Measurements from ENCODE around the gene PMAIP1.
A peak's percentile ranks its signal among the peaks of the same experiment; 100 is the strongest.

Gene PMAIP1

DNA sequence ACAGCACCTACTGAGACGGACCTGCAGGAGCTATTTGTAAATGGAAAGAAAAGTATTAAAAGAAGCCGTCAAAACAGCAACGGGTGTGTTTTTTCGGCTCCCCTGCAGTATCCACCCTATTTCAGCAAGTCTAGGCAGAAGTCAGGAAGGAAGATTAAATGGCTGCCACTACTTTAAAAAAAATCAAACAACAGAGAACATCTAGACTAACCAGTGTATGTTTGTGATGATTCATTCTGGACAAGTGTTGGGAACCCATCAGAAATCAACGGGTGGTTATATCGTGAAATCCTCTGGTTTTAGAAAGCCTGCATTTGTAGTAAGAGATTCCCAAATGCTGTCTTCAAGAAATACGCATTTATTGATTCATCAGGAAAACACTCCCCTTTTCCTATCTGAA lies 9.0 kb downstream of the PMAIP1 start:
- peaks cover 28% of the 10 kb centered on the region for H3K4me1 Mint-ChIP-seq
- H3K4me3 Mint-ChIP-seq = no peak overlapping the region
- no peaks in the 10 kb centered on the region for H3K27me3 Mint-ChIP-seq
- DNase-seq (ENCODE audit: low spot score in 2 of 2) (no peak), ATAC-seq (replicated peaks; ENCODE audit: extremely low read depth, poor library complexity, severe bottlenecking) (no peak)
- peaks cover 12% of the 10 kb centered on the region for H3K36me3 Mint-ChIP-seq (ENCODE audit: insufficient read depth)
- H3K9me3 Mint-ChIP-seq = no peaks in the 10 kb centered on the region
- H3K27ac Mint-ChIP-seq (ENCODE audit: low read depth) = no peak overlapping the region

DNA sequence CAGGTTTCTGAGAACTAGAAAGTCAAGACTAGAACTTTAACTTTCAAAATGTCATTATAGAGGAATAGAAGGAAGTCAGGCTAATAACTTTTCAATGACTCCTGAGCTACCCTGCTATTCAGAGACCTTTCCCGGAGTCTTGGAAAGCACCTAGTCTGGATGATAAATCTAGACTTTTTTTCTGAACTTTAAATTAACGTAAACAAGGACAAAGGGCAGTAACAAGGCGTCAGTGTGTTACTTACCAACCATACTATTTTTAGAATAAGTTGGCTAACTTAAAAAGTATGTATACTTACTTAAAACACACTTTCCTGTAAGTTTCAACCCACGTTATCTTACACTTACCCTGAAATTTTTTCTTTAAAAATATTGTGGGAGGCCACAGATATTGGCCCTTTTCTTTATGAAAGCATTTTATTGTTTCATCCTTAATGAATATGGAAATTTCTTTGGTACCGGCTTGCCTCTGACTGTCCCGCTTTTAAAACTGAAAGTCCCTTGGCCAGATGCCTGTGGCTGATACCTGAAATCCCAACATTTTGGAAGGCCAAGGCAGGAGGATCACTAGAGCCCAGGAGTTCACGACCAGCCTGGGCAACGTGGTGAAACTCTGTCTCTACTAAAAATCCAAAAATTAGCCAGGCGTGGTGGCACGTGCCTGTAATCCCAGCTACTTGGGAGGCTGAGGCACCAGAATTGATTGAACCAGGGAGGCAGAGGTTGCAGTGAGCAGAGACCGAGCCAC lies 9.7 kb downstream of the PMAIP1 start:
- H3K36me3 Mint-ChIP-seq (ENCODE audit: insufficient read depth) = peaks cover 8% of the 10 kb centered on the region
- H3K4me3 Mint-ChIP-seq = no peak overlapping the region
- no peak overlapping the region for H3K27ac Mint-ChIP-seq (ENCODE audit: low read depth)
- no peak for ATAC-seq (replicated peaks; ENCODE audit: extremely low read depth, poor library complexity, severe bottlenecking)
- H3K4me1 Mint-ChIP-seq = peaks cover 23% of the 10 kb centered on the region
- DNase-seq (ENCODE audit: low spot score in 2 of 2) = no peak
- no peaks in the 10 kb centered on the region for H3K9me3 Mint-ChIP-seq
- H3K27me3 Mint-ChIP-seq = no peaks in the 10 kb centered on the region

DNA sequence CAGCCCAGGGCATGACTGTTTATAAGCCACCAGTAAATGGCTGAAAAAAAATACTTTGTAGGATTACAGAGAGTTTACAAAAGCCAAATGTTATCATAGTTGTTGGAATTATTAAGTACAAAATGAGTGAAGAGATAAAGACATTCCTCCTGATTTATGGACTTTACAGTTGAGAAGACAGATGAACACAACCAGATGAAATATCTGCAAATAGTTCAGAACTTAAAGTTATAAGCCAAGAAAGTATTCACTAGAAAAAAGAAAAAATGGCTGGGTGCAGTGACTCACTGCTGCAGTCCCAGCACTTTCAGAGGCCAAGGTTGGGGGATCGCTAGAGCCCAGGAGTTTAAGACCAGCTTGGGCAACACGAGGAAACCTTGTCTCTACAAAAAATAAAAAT lies 11.2 kb downstream of the PMAIP1 start:
- H3K36me3 Mint-ChIP-seq (ENCODE audit: insufficient read depth) = no peaks in the 10 kb centered on the region
- H3K4me3 Mint-ChIP-seq = no peak overlapping the region
- no peaks in the 10 kb centered on the region for H3K27me3 Mint-ChIP-seq
- no peaks in the 10 kb centered on the region for H3K9me3 Mint-ChIP-seq
- H3K27ac Mint-ChIP-seq (ENCODE audit: low read depth) = no peak overlapping the region
- ATAC-seq (replicated peaks; ENCODE audit: extremely low read depth, poor library complexity, severe bottlenecking) (no peak), DNase-seq (ENCODE audit: low spot score in 2 of 2) (no peak)
- H3K4me1 Mint-ChIP-seq = peaks cover 9% of the 10 kb centered on the region

DNA sequence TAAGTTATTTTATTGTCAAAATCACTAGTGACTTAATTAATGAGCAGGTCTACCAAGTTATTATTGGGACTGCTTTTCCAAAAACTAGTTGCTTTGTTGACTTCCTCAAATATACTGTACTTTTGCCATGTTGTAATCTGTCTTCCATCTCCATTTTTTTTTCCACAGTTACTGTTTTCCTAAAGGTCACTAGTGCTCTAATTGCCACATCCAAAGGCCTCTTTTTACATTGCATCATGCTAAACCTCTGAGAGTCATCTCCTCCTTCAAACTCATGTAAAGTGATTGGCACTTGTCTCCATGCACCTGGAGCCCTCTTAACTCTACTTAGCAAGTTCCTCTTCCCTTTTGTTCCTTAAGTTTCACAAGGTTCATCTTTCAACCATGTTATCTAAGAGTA lies 11.8 kb downstream of the PMAIP1 start:
- Mint-ChIP-seq H3K27me3 (no peaks in the 10 kb centered on the region), H3K36me3 (ENCODE audit: insufficient read depth) (no peaks in the 10 kb centered on the region), H3K27ac (ENCODE audit: low read depth) (no peak overlapping the region), H3K4me3 (no peak overlapping the region), H3K4me1 (peaks cover 5% of the 10 kb centered on the region), H3K9me3 (no peaks in the 10 kb centered on the region)
- no peak for ATAC-seq (replicated peaks; ENCODE audit: extremely low read depth, poor library complexity, severe bottlenecking)
- no peak for DNase-seq (ENCODE audit: low spot score in 2 of 2)

DNA sequence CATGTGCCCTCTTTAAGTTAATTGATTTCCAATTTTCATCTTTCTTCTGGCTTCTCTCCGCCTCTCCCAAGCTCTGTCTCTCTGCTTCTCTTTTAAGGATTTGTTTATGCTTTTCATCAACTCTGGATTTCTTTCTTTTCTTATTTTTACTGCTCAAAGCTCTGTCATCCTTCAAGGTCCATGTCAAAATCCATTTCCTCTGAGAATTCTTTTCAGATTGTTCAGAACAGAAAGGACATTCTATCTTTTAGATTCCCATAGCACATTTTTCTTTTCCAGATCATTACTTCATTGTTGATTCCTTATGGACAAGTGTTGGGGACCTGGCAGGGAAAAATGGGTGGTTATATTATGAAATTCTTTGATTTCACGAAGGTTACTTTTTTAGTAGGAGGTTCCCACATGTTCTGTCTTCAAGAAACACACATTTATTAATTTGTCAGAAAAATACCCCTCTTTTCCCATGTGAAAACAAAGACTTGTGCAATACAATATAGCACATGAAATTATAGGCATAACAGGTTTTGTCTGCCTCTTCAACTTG lies 12.3 kb downstream of the PMAIP1 start:
- no peaks in the 10 kb centered on the region for H3K27me3 Mint-ChIP-seq
- H3K27ac Mint-ChIP-seq (ENCODE audit: low read depth) = no peak overlapping the region
- H3K36me3 Mint-ChIP-seq (ENCODE audit: insufficient read depth) = no peaks in the 10 kb centered on the region
- H3K4me3 Mint-ChIP-seq = no peak overlapping the region
- ATAC-seq (replicated peaks; ENCODE audit: extremely low read depth, poor library complexity, severe bottlenecking) (no peak), DNase-seq (ENCODE audit: low spot score in 2 of 2) (no peak)
- no peaks in the 10 kb centered on the region for H3K9me3 Mint-ChIP-seq
- H3K4me1 Mint-ChIP-seq = peaks cover under 1% of the 10 kb centered on the region

DNA sequence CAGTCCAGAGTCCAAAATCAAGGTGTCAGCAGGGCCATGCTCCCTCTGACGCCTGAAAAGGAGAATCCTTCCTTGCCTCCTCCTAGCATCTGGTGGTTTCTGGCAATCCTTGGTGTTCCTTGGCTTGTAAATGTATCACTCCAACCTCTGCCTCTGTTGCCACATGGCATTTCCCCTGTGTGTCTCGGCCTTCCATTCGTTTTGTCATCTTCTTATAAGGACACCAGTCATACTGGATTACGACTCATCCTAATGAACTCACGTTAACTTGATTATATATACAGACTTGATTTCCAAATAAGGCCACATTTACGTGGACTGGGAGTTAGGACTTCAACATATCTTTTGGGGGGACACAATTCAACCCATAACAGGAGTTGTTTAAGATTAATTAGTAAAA lies 15.8 kb downstream of the PMAIP1 start:
- H3K36me3 Mint-ChIP-seq (ENCODE audit: insufficient read depth) = no peaks in the 10 kb centered on the region
- no peaks in the 10 kb centered on the region for H3K27me3 Mint-ChIP-seq
- H3K4me3 Mint-ChIP-seq = no peak overlapping the region
- H3K9me3 Mint-ChIP-seq = no peaks in the 10 kb centered on the region
- DNase-seq (ENCODE audit: low spot score in 2 of 2) (no peak), ATAC-seq (replicated peaks; ENCODE audit: extremely low read depth, poor library complexity, severe bottlenecking) (no peak)
- no peaks in the 10 kb centered on the region for H3K4me1 Mint-ChIP-seq
- H3K27ac Mint-ChIP-seq (ENCODE audit: low read depth) = no peak overlapping the region

DNA sequence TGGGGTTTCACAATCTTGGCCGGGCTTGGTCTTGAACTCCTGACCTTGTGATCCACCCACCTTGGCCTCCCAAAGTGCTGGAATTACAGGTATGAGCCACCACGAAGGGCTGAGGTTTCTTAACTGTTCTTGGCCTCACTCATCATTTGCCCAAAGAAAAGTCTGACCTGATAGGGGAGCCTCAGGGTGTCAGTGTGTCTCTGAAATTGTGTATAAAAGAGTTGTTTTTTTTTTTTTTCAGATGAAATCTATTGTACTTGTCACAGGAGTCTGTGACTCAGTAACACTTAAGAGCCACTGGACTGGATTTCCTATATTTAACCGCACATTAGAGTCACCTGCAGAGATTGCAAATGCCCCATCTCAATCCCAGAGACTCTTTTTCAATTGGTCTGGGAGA lies 16.9 kb downstream of the PMAIP1 start:
- Mint-ChIP-seq H3K36me3 (ENCODE audit: insufficient read depth) (peaks cover 3% of the 10 kb centered on the region), H3K27me3 (no peaks in the 10 kb centered on the region), H3K9me3 (no peaks in the 10 kb centered on the region), H3K4me1 (peaks cover 7% of the 10 kb centered on the region), H3K4me3 (no peak overlapping the region), H3K27ac (ENCODE audit: low read depth) (no peak overlapping the region)
- ATAC-seq (replicated peaks; ENCODE audit: extremely low read depth, poor library complexity, severe bottlenecking) (no peak), DNase-seq (ENCODE audit: low spot score in 2 of 2) (no peak)

DNA sequence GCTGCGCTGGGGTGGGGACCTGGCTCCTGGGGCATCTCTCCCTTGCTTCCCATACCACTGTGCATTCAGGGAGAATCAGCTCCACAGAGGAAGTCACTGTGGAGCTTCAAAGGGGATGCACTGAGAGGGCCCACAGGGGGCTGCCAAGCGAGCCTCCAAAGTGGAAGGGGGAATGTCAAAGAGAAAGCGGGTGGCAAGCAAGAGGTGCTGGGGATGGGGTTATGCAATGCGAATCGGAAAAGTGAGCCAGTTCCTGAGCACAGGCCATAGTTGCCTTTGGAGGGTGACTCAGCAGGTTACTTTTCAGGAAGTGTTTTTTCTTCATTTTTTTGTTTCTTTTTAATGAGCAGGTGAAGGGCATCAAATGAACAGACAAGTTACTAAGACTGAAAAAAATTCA lies 17.6 kb downstream of the PMAIP1 start:
- no peak for DNase-seq (ENCODE audit: low spot score in 2 of 2)
- ATAC-seq (replicated peaks; ENCODE audit: extremely low read depth, poor library complexity, severe bottlenecking) = no peak
- H3K27ac Mint-ChIP-seq (ENCODE audit: low read depth) = no peak overlapping the region
- no peak overlapping the region for H3K4me3 Mint-ChIP-seq
- no peaks in the 10 kb centered on the region for H3K9me3 Mint-ChIP-seq
- peaks cover 10% of the 10 kb centered on the region for H3K4me1 Mint-ChIP-seq
- H3K27me3 Mint-ChIP-seq = no peaks in the 10 kb centered on the region
- peaks cover 3% of the 10 kb centered on the region for H3K36me3 Mint-ChIP-seq (ENCODE audit: insufficient read depth)

DNA sequence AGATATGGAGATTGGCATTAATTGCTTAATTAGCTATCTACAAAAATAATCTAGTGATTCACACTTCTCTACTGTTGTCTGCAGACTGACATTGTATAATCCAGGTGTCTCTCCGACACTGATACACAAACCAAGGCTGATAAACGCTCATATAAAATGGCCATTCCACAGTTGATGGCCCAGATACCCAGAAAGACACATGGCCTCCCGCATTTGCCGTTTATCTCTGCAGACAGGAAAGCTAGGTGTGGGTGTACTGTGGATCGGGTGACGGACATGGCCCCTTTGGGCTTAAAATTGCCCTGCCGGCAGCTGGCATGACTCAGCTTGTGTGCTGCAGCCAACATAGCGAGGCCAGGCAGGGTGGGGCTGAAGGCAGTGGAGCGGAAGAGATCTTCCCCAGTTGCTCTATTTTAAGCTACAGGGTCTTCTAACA lies 18.5 kb downstream of the PMAIP1 start:
- ATAC-seq (replicated peaks; ENCODE audit: extremely low read depth, poor library complexity, severe bottlenecking) (no peak), DNase-seq (ENCODE audit: low spot score in 2 of 2) (no peak)
- Mint-ChIP-seq H3K4me1 (peaks cover 10% of the 10 kb centered on the region), H3K27me3 (no peaks in the 10 kb centered on the region), H3K27ac (ENCODE audit: low read depth) (no peak overlapping the region), H3K4me3 (no peak overlapping the region), H3K36me3 (ENCODE audit: insufficient read depth) (peaks cover 3% of the 10 kb centered on the region), H3K9me3 (no peaks in the 10 kb centered on the region)

DNA sequence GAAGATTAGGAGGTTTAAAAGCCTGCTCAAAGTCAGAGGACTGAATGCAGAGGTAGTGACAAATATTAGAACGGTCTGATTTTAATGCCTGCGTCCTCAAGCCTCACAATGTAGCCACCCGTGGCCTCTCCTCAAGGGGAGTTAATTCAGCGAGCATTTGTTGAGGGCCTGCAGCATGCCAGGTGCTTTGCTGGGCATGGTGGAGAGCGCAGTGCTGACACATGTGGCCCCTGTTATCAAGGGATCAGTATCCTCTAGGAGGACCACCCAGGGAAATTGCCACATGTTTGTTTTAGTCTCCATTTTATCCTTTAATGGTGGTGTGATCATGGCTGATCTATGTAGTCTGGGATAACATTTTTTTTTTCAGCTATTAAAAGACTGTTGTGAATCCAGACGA lies 19.2 kb downstream of the PMAIP1 start:
- ATAC-seq (replicated peaks; ENCODE audit: extremely low read depth, poor library complexity, severe bottlenecking) = no peak
- DNase-seq (ENCODE audit: low spot score in 2 of 2) = no peak
- Mint-ChIP-seq H3K9me3 (no peaks in the 10 kb centered on the region), H3K4me3 (no peak overlapping the region), H3K4me1 (peaks cover 10% of the 10 kb centered on the region), H3K27ac (ENCODE audit: low read depth) (no peak overlapping the region), H3K36me3 (ENCODE audit: insufficient read depth) (peaks cover 3% of the 10 kb centered on the region), H3K27me3 (no peaks in the 10 kb centered on the region)

DNA sequence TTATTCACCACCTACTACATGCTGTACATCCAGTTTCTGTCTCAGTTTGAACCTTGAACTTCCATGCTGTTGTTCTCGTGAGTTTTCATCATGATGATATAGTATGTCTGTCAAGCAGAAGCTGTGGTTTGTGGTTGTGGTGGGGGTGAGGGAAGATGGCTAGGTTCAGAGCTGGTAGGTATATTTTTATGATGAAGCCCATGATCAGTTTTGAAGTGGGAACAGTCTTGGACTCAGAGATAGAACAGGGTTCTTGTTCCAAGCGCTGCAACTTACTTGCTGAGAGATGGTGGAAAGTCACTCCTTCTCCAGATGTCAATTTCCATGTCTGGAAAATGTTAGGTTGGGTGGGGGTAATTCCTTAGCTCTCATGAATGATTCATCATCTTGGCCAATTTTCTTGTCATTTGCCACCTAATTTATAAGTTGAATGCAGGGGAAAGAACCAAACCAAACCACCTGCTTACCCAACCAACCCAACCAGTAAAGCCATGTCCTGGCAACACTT lies 21.6 kb downstream of the PMAIP1 start:
- no peaks in the 10 kb centered on the region for H3K9me3 Mint-ChIP-seq
- H3K36me3 Mint-ChIP-seq (ENCODE audit: insufficient read depth) = peaks cover 3% of the 10 kb centered on the region
- ATAC-seq (replicated peaks; ENCODE audit: extremely low read depth, poor library complexity, severe bottlenecking) = peak; percentile 83
- peak overlapping the region; percentile 33 for H3K27ac Mint-ChIP-seq (ENCODE audit: low read depth)
- H3K4me3 Mint-ChIP-seq = no peak overlapping the region
- peak; percentile 24 to 35 for DNase-seq (ENCODE audit: low spot score in 2 of 2)
- no peaks in the 10 kb centered on the region for H3K27me3 Mint-ChIP-seq
- H3K4me1 Mint-ChIP-seq = peaks cover 10% of the 10 kb centered on the region

DNA sequence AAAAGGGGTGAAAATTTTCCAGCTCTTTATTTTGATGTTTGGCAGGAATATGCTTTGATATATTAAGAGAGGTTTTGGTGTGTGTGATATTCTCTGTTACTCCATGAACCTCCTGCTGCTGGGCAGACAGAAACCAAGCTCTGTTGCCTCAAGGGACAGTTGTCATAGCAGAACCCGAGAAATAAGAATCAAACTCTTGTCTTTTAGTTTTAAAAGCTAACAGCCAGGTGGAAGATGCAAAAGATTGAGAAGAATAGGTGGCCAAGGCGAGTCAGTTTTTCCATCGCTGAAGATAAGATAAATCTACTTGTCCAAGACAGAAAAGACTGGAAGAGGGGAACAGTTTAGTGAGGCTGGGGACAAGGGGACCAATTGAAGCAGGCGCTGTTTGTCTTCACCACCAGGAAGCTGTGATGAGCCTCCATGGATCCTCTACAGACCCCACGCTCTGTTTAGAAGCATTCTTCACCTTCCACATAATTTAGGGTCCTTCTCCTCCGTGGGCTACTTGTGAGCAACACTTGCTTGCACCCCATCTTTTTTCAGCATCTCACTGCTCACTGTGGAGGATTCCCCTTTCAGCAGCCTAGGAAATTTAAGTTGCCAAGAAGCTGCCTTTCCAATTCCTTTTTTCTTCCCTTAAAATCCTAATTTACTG lies 23.9 kb downstream of the PMAIP1 start:
- H3K9me3 Mint-ChIP-seq = no peaks in the 10 kb centered on the region
- ATAC-seq (replicated peaks; ENCODE audit: extremely low read depth, poor library complexity, severe bottlenecking) = no peak
- H3K27ac Mint-ChIP-seq (ENCODE audit: low read depth) = no peak overlapping the region

DNA sequence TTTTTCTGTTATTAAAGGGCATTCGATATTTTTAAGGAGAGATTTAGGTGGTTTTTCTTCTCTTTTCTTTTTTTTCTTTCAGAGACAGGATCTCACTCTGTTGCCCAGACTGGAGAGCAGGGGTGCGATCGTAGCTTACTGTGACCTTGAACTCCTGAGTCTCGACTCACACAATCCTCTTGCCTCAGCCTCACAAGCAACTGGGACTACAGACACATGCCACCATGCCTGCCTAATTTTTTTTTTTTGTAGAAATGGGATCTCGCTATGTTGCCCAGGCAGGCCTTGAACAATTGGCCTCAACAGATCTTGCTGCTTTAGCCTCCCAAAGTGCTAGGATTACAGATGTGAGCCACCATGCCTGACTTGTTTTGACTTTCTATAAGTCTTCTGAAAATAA lies 26.3 kb downstream of the PMAIP1 start:
- Mint-ChIP-seq H3K36me3 (ENCODE audit: insufficient read depth) (peaks cover 3% of the 10 kb centered on the region), H3K9me3 (no peaks in the 10 kb centered on the region), H3K27me3 (no peaks in the 10 kb centered on the region), H3K27ac (ENCODE audit: low read depth) (no peak overlapping the region), H3K4me1 (peaks cover 9% of the 10 kb centered on the region), H3K4me3 (no peak overlapping the region)
- ATAC-seq (replicated peaks; ENCODE audit: extremely low read depth, poor library complexity, severe bottlenecking) (no peak), DNase-seq (ENCODE audit: low spot score in 2 of 2) (no peak)

More for the DNA sequence above, 23.9 kb downstream of the PMAIP1 start:
- Mint-ChIP-seq H3K4me3 (no peak overlapping the region), H3K4me1 (peaks cover 10% of the 10 kb centered on the region), H3K36me3 (ENCODE audit: insufficient read depth) (peaks cover 3% of the 10 kb centered on the region), H3K27me3 (no peaks in the 10 kb centered on the region)
- no peak for DNase-seq (ENCODE audit: low spot score in 2 of 2)
